ENCODE results near the gene C3orf49. TPM values are rescaled to one million over a fixed set of nuclear protein-coding genes. Genes with fewer than 3 reads are reported as not detected.

The C3orf49 gene
- polyA plus RNA-seq, 1 experiment = not detected

- POLR2A ChIA-PET = interaction anchor here (0.6 kb wide), 1 partner anchor 16 kb away, joined by 13 read pairs; no protein-coding TSS in a partner anchor
- H3K36me3 ChIP-seq (ENCODE audit: control insufficient read depth, insufficient read depth, low read length) = no peaks in the 10 kb centered on the region
- H3K27me3 ChIP-seq (ENCODE audit: control insufficient read depth, insufficient read depth, low read length) = no peaks in the 10 kb centered on the region
- H3K4me3 ChIP-seq (ENCODE audit: low read depth, low read length) = no peak overlapping the region
- TF ChIP-seq CTCF (IDR thresholded peaks at IDR 0.05; ENCODE audit: insufficient read depth, low read depth, low read length) = no peak
- no peak for DNase-seq (ENCODE audit: low read depth)
- CTCF ChIA-PET = interaction anchor here (0.5 to 2.0 kb wide), 2 partner anchors 54 to 475 kb away, joined by 4 to 6 read pairs; no protein-coding TSS in a partner anchor
Observed at GRCh38 chr3:63824309-63824708, 5.2 kb downstream of the C3orf49 start.

- Histone ChIP-seq H3K27me3 (ENCODE audit: control insufficient read depth, insufficient read depth, low read length) (no peaks in the 10 kb centered on the region), H3K36me3 (ENCODE audit: control insufficient read depth, insufficient read depth, low read length) (no peaks in the 10 kb centered on the region; the same call in 1 of the 2 replicates), H3K4me3 (ENCODE audit: low read depth, low read length) (no peak overlapping the region)
- DNase-seq (ENCODE audit: low read depth) = no peak
- CTCF ChIA-PET = interaction anchor here (0.5 to 2.3 kb wide), 7 partner anchors 10 to 480 kb away, joined by 3 to 6 read pairs (median 5); partner anchors contain the start of gene C3orf49
- POLR2A ChIA-PET = no interaction called here
- TF ChIP-seq CTCF (IDR thresholded peaks at IDR 0.05; ENCODE audit: insufficient read depth, low read depth, low read length) = no peak
Observed at GRCh38 chr3:63830526-63830925, 11.4 kb downstream of the C3orf49 start.

- POLR2A ChIA-PET = no interaction called here
Observed at GRCh38 chr3:63832395-63832794, 13.3 kb downstream of the C3orf49 start.

GRCh38 chr3:63841704-63842103, 22.6 kb downstream of the C3orf49 start:
- ChIA-PET CTCF (interaction anchor here (1.0 kb wide), 1 partner anchor 152 kb away, joined by 3 read pairs; no protein-coding TSS in a partner anchor), POLR2A (no interaction called here)
- Histone ChIP-seq H3K36me3 (ENCODE audit: control insufficient read depth, insufficient read depth, low read length) (no peaks in the 10 kb centered on the region), H3K4me3 (ENCODE audit: low read depth, low read length) (no peak overlapping the region), H3K27me3 (ENCODE audit: control insufficient read depth, insufficient read depth, low read length) (no peaks in the 10 kb centered on the region)
- no peak for TF ChIP-seq CTCF (IDR thresholded peaks at IDR 0.05; ENCODE audit: insufficient read depth, low read depth, low read length)
- no peak for DNase-seq (ENCODE audit: low read depth)

More at GRCh38 chr3:63832395-63832794, 13.3 kb downstream of the C3orf49 start:
- no peak for TF ChIP-seq CTCF (IDR thresholded peaks at IDR 0.05; ENCODE audit: insufficient read depth, low read depth, low read length)
- no peak for DNase-seq (ENCODE audit: low read depth)
- H3K27me3 ChIP-seq (ENCODE audit: control insufficient read depth, insufficient read depth, low read length) = no peaks in the 10 kb centered on the region
- no peak overlapping the region for H3K4me3 ChIP-seq (ENCODE audit: low read depth, low read length)
- no peaks in the 10 kb centered on the region; the same call in 1 of the 2 replicates for H3K36me3 ChIP-seq (ENCODE audit: control insufficient read depth, insufficient read depth, low read length)
- CTCF ChIA-PET = interaction anchor here (0.6 kb wide), 1 partner anchor 171 kb away, joined by 3 read pairs; no protein-coding TSS in a partner anchor

- POLR2A ChIA-PET = no interaction called here
- CTCF ChIA-PET = interaction anchor here (1.0 kb wide), 1 partner anchor 152 kb away, joined by 3 read pairs; no protein-coding TSS in a partner anchor
- Histone ChIP-seq H3K4me3 (ENCODE audit: low read depth, low read length) (no peak overlapping the region), H3K27me3 (ENCODE audit: control insufficient read depth, insufficient read depth, low read length) (no peaks in the 10 kb centered on the region), H3K36me3 (ENCODE audit: control insufficient read depth, insufficient read depth, low read length) (no peaks in the 10 kb centered on the region)
- no peak for TF ChIP-seq CTCF (IDR thresholded peaks at IDR 0.05; ENCODE audit: insufficient read depth, low read depth, low read length)
- no peak for DNase-seq (ENCODE audit: low read depth)
Observed at GRCh38 chr3:63842127-63842526, 23.0 kb downstream of the C3orf49 start.

Measured in BJ (cell line).